CD4-positive, alpha-beta T cell (primary cell): ENCODE results near the gene MIER3. TPM values are rescaled to one million over a fixed set of nuclear protein-coding genes. Genes with fewer than 3 reads are reported as not detected.

Source experiments
- ATAC-seq: fragments of 200-7000 bp; cut with Tn5 transposase; one replicate; pipeline ENCODE4 v1.10.0; 2022; ENCODE audit warnings: mild to moderate bottlenecking; ENCODE audit not compliant: poor library complexity
- CTCF ChIA-PET: fragments of 350-600 bp; sonication (Branson Sonifier 250); formaldehyde crosslinking; loops from one replicate; lab custom pipeline; 2021; ENCODE audit warnings: antibody characterized with exemption, inconsistent platforms; lab: Charles Lee
- POLR2A ChIA-PET: fragments of 350-600 bp; sonication (Branson Sonifier 250); formaldehyde crosslinking; loops from one replicate; lab custom pipeline; 2021; ENCODE audit warnings: antibody characterized with exemption, inconsistent platforms; lab: Charles Lee
- DNase-seq, 14 experiments: peaks; one replicate each; pipeline ENCODE4 v3.0.0-alpha.2; 2013 to 2020; ENCODE audit warnings: mixed read lengths in 2 of 14
- H3K27ac ChIP-seq, 2 donors: one replicate each; pipeline versions ENCODE4 v1.5.1 to v1.7.0; 2013; ENCODE audit warnings: low read length in 2 of 2, low read depth in 1 of 2, mild to moderate bottlenecking in 1 of 2
- H3K27me3 ChIP-seq, 2 experiments: 1 replicate in 1 of 2; 2 replicates in 1 of 2; pipeline versions ENCODE4 v1.6.1 to v1.7.0; 2013; ENCODE audit warnings: low read length in 2 of 2, control low read depth in 1 of 2, mild to moderate bottlenecking in 1 of 2, moderate library complexity in 1 of 2; ENCODE audit not compliant: insufficient read depth in 2 of 2, control insufficient read depth in 1 of 2
- H3K36me3 ChIP-seq: one replicate; pipeline ENCODE4 v1.6.1; 2013; ENCODE audit warnings: low read length, control low read depth; ENCODE audit not compliant: insufficient read depth
- H3K4me1 ChIP-seq: one replicate; pipeline ENCODE4 v1.6.1; 2013; ENCODE audit warnings: low read length, control low read depth; ENCODE audit not compliant: insufficient read depth
- H3K4me3 ChIP-seq: one replicate; pipeline ENCODE4 v1.5.1; 2013; ENCODE audit warnings: mild to moderate bottlenecking, low read length, moderate library complexity
- H3K9me3 ChIP-seq, 2 experiments: 1 replicate in 1 of 2; 2 replicates in 1 of 2; pipeline versions ENCODE4 v1.6.1 to v1.7.0; 2013; ENCODE audit warnings: low read length in 2 of 2, mild to moderate bottlenecking in 2 of 2, control low read depth in 1 of 2, moderate library complexity in 1 of 2; ENCODE audit not compliant: control insufficient read depth in 1 of 2, insufficient read depth in 1 of 2
- H3K27ac Mint-ChIP-seq: one replicate; pipeline ENCODE4 v1.8.0; 2020; ENCODE audit warnings: mixed read lengths
- H3K27me3 Mint-ChIP-seq: one replicate; pipeline ENCODE4 v1.8.0; 2021; ENCODE audit warnings: mixed read lengths
- H3K36me3 Mint-ChIP-seq: one replicate; pipeline ENCODE4 v1.8.0; 2021; ENCODE audit warnings: low read depth, mixed read lengths
- H3K4me1 Mint-ChIP-seq: one replicate; pipeline ENCODE4 v1.8.0; 2021; ENCODE audit warnings: low read depth, mixed read lengths
- H3K4me3 Mint-ChIP-seq: one replicate; pipeline ENCODE4 v1.8.0; 2020; ENCODE audit warnings: mild to moderate bottlenecking, mixed read lengths
- H3K9me3 Mint-ChIP-seq: one replicate; pipeline ENCODE4 v1.8.0; 2020; ENCODE audit warnings: mixed read lengths
- CTCF ChIP-seq: fragments of 200-600 bp; IDR thresholded peaks from one replicate; pipeline ENCODE4 v1.8.0; 2022; ENCODE audit warnings: antibody characterized with exemption, mild to moderate bottlenecking
- intact Hi-C, 2 experiments: fragments of 100-400 bp; cut with DNase I in 1 of 2; cut with micrococcal nuclease in 1 of 2; formaldehyde crosslinking; loops; one replicate each; pipeline versions ENCODE4 v1.15.1 to v1.9.0; 2023 to 2025; cut with DNase I, micrococcal nuclease
- total RNA-seq, 174 experiments: library from RNA in 2 of 174; stranded (reverse) in 2 of 174; gene quantifications; one replicate each; pipeline ENCODE4 v1.2.3 and lab custom pipeline; 2021 to 2026

The MIER3 gene
- total RNA-seq, 2 experiments from 2014 or later, result 25.9 to 26.1 TPM

- Histone ChIP-seq H3K4me1 (peaks cover 17% of the 10 kb centered on the region), H3K9me3 (no peaks in the 10 kb centered on the region), H3K27me3 (peaks cover 7 to 14% of the 10 kb centered on the region in 2 experiments), H3K36me3 (peaks cover 3% of the 10 kb centered on the region), H3K4me3 (peak overlapping the region; percentile 78), H3K27ac (no peak overlapping the region)
- Mint-ChIP-seq H3K4me3 (peak overlapping the region; percentile 89), H3K4me1 (peaks cover 20% of the 10 kb centered on the region), H3K36me3 (peaks cover 21% of the 10 kb centered on the region), H3K9me3 (no peaks in the 10 kb centered on the region), H3K27me3 (peaks cover 21% of the 10 kb centered on the region), H3K27ac (peak overlapping the region; percentile 88)
- no peak for TF ChIP-seq CTCF
- peak in 11 of 14 experiments; percentile 3 to 47 (median 16) for DNase-seq
- CTCF ChIA-PET, result interaction anchor here (0.7 kb wide), 1 partner anchor 26 kb away, joined by 3 read pairs; no protein-coding TSS in a partner anchor
- peak; percentile 11 for ATAC-seq
- intact Hi-C loops, result loop anchor here (5.0 kb wide), 3 partner anchors 44 to 266 kb away; partner anchors contain the start of genes GPBP1 (in 1 of the 2) and SETD9 (in 1 of the 2)
- POLR2A ChIA-PET, result interaction anchor here (0.7 to 3.0 kb wide), 3 partner anchors 34 to 222 kb away, joined by 3 to 26 read pairs (median 12); partner anchors contain the start of genes GPBP1 and SETD9
Measured at GRCh38 chr5:56951126-56951945, 587 bp downstream of the MIER3 start.

- no peak for TF ChIP-seq CTCF
- H3K36me3 ChIP-seq, result peaks cover 8% of the 10 kb centered on the region
- POLR2A ChIA-PET, result interaction anchor here (0.7 to 3.0 kb wide), 4 partner anchors 34 to 223 kb away, joined by 3 to 26 read pairs (median 8); partner anchors contain the start of genes GPBP1 and SETD9
Measured at GRCh38 chr5:56950626-56951125, 1.2 kb downstream of the MIER3 start.

GRCh38 chr5:56947052-56947451 lies 4.9 kb downstream of the MIER3 start:
- no peak overlapping the region for H3K27ac ChIP-seq
- POLR2A ChIA-PET, result no interaction called here
- Mint-ChIP-seq H3K27ac (no peak overlapping the region), H3K27me3 (no peaks in the 10 kb centered on the region), H3K9me3 (no peaks in the 10 kb centered on the region), H3K4me3 (no peak overlapping the region), H3K4me1 (peaks cover 24% of the 10 kb centered on the region), H3K36me3 (peaks cover 57% of the 10 kb centered on the region)
- intact Hi-C loops, result no loop called here
- no peaks in the 10 kb centered on the region for H3K27me3 ChIP-seq
- CTCF ChIA-PET, result no interaction called here
- no peak for TF ChIP-seq CTCF
- DNase-seq (no peak), ATAC-seq (no peak)
- H3K4me3 ChIP-seq, result no peak overlapping the region
- peaks cover 10% of the 10 kb centered on the region for H3K4me1 ChIP-seq
- peaks cover 34% of the 10 kb centered on the region for H3K36me3 ChIP-seq
- H3K9me3 ChIP-seq, result no peaks in the 10 kb centered on the region

More at GRCh38 chr5:56950626-56951125, 1.2 kb downstream of the MIER3 start:
- Histone ChIP-seq H3K27ac (no peak overlapping the region), H3K9me3 (no peaks in the 10 kb centered on the region), H3K4me1 (peaks cover 17% of the 10 kb centered on the region), H3K27me3 (peaks cover 7 to 14% of the 10 kb centered on the region in 2 experiments), H3K4me3 (peak overlapping the region; percentile 78)
- peaks cover 21% of the 10 kb centered on the region for H3K27me3 Mint-ChIP-seq
- H3K27ac Mint-ChIP-seq, result peak overlapping the region; percentile 88
- DNase-seq (peak in 13 of 14 experiments; percentile 22 to 70 (median 45)), ATAC-seq (peak; percentile 56)
- intact Hi-C loops, result loop anchor here (5.0 kb wide), 3 partner anchors 43 to 267 kb away; partner anchors contain the start of genes GPBP1 (in 1 of the 2) and SETD9 (in 1 of the 2)
- H3K9me3 Mint-ChIP-seq, result no peaks in the 10 kb centered on the region
- CTCF ChIA-PET, result interaction anchor here (0.7 kb wide), 1 partner anchor 25 kb away, joined by 3 read pairs; no protein-coding TSS in a partner anchor
- H3K4me3 Mint-ChIP-seq, result peak overlapping the region; percentile 89
- H3K36me3 Mint-ChIP-seq, result peaks cover 27% of the 10 kb centered on the region
- peaks cover 24% of the 10 kb centered on the region for H3K4me1 Mint-ChIP-seq
